ENCODE data around the gene FBXW8. TPM values are rescaled to one million over a fixed set of nuclear protein-coding genes. Genes with fewer than 3 reads are reported as not detected.

The FBXW8 gene
- total RNA-seq, 3 donors from 2014 or later (not counting 1 experiment from before 2014, with no cell fraction given) = 11.5 to 16.0 (median 13.5) TPM

DNA sequence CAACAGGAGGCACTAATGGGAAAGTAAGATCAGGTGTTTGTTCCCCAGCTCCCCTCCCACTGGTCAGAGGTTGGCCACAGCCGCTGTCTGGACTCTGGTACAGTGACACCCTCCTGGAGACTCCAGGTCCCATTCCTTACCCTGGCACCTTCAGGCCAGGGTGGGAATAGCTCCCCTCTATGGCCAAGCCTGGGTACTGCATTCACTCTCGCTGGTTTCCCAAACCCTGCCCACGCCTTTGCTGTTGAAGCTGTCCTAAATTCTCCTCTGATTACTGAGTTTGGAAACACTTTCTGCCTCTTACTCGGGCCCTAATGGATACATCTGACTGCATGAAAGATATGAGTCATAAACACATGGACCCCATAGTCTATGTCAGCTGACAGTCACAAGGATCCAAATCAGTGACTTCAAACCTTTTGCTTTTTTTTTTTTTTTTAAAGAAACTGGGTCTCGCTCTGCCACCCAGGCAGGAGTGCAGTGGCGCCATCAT, 47.4 kb upstream of the FBXW8 start:
- Mint-ChIP-seq H3K27me3 (ENCODE audit: low read depth in 2 of 2) (peaks cover 18 to 28% of the 10 kb centered on the region in 2 donors), H3K36me3 (no peaks in the 10 kb centered on the region), H3K27ac (no peak overlapping the region), H3K9me3 (no peaks in the 10 kb centered on the region), H3K4me1 (no peaks in the 10 kb centered on the region), H3K4me3 (no peak overlapping the region)
- no peak overlapping the region for H3K27ac ChIP-seq (ENCODE audit: low read length)
- intact Hi-C loops (cut with micrococcal nuclease) = no loop called here
- DNase-seq = peak in 1 of 2 donors; percentile 21
- TF ChIP-seq, protein P1, sequence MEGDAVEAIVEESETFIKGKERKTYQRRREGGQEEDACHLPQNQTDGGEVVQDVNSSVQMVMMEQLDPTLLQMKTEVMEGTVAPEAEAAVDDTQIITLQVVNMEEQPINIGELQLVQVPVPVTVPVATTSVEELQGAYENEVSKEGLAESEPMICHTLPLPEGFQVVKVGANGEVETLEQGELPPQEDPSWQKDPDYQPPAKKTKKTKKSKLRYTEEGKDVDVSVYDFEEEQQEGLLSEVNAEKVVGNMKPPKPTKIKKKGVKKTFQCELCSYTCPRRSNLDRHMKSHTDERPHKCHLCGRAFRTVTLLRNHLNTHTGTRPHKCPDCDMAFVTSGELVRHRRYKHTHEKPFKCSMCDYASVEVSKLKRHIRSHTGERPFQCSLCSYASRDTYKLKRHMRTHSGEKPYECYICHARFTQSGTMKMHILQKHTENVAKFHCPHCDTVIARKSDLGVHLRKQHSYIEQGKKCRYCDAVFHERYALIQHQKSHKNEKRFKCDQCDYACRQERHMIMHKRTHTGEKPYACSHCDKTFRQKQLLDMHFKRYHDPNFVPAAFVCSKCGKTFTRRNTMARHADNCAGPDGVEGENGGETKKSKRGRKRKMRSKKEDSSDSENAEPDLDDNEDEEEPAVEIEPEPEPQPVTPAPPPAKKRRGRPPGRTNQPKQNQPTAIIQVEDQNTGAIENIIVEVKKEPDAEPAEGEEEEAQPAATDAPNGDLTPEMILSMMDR (IDR thresholded peaks at IDR 0.05) = peak; percentile 26
- no peak overlapping the region for H3K4me3 ChIP-seq (ENCODE audit: low read length)
- no peaks in the 10 kb centered on the region for H3K4me1 ChIP-seq (ENCODE audit: control insufficient read depth, insufficient read depth, low read length)
- WGBS (ENCODE audit: insufficient coverage) = 52% methylated on average over 6 of the region's 6 CpGs
- no peaks in the 10 kb centered on the region for H3K27me3 ChIP-seq (ENCODE audit: control insufficient read depth, insufficient read depth, low read length)
- H3K9me3 ChIP-seq (ENCODE audit: control insufficient read depth, insufficient read depth, low read length) = no peaks in the 10 kb centered on the region
- ATAC-seq = peak in 1 of 3 donors; percentile 40
- no peaks in the 10 kb centered on the region for H3K36me3 ChIP-seq (ENCODE audit: control insufficient read depth, insufficient read depth, low read length)

DNA sequence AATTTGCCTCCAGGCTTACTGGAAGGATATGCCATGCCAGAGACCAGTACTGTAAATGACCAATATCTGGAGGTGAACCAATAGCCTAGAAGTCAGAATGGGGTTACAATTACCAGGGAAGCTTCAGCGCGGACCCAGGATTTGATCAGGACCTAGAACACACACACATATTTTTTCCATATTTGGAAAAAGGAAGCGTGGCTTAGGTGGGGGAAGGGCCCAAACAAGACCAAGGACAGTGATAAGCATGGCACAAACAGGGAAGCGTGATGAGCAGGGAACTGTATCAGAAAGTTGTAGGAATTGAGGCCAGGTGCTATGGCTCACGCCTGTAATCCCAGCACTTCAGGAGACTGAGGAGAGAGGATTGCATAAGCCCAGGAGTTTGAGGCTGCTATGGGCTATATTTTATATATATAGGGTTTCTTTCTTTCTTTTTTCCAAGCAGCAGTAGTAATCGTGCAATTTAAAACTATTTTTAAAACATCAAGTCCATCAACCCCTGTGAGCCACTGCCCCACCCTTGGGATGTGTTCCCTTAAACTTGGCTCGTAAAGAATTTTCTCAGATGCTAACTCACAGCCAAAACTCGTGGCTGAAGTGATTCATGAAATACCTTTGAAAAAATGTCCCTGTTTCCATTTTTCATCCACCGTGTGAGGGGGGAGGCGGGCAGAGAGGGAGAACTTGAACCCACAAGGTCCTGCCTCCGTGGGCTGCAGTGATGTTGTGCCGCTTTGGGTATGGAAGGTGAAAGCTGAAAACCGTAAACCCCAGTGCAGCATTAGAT, 46.2 kb upstream of the FBXW8 start:
- Mint-ChIP-seq H3K27ac (no peak overlapping the region), H3K27me3 (ENCODE audit: low read depth in 2 of 2) (peaks cover 13 to 19% of the 10 kb centered on the region in 2 donors), H3K9me3 (no peaks in the 10 kb centered on the region), H3K4me3 (no peak overlapping the region), H3K36me3 (no peaks in the 10 kb centered on the region), H3K4me1 (no peaks in the 10 kb centered on the region)
- TF ChIP-seq, protein P1 (IDR thresholded peaks at IDR 0.05) = no peak
- WGBS (ENCODE audit: insufficient coverage) = 89% methylated on average over 13 of the region's 13 CpGs
- Histone ChIP-seq H3K4me1 (ENCODE audit: control insufficient read depth, insufficient read depth, low read length) (no peaks in the 10 kb centered on the region), H3K4me3 (ENCODE audit: low read length) (no peak overlapping the region), H3K36me3 (ENCODE audit: control insufficient read depth, insufficient read depth, low read length) (no peaks in the 10 kb centered on the region), H3K9me3 (ENCODE audit: control insufficient read depth, insufficient read depth, low read length) (no peaks in the 10 kb centered on the region), H3K27ac (ENCODE audit: low read length) (no peak overlapping the region), H3K27me3 (ENCODE audit: control insufficient read depth, insufficient read depth, low read length) (no peaks in the 10 kb centered on the region)
- ATAC-seq (no peak), DNase-seq (no peak)
- intact Hi-C loops (cut with micrococcal nuclease) = no loop called here

DNA sequence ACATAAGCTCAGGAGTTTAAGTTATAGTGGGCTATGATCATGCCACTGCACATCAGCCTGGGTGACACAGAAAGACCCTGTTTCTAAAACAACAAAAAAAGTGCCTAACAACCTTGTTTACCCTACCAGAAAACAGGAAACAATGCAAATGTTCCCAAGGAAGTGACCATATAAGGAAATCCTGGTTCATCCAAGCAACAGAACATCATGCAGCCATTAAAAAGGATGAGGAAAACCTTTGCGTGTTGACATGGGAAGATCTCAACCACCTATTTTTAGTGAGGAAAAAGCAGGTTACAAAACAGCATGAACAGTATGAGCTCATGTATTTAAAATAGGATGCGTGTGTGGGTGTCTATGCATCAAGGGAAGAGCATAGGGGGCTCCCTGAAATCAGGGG, 43.2 kb upstream of the FBXW8 start:
- no peaks in the 10 kb centered on the region for H3K36me3 Mint-ChIP-seq
- Histone ChIP-seq H3K27ac (ENCODE audit: low read length) (no peak overlapping the region), H3K27me3 (ENCODE audit: control insufficient read depth, insufficient read depth, low read length) (no peaks in the 10 kb centered on the region), H3K9me3 (ENCODE audit: control insufficient read depth, insufficient read depth, low read length) (no peaks in the 10 kb centered on the region), H3K4me1 (ENCODE audit: control insufficient read depth, insufficient read depth, low read length) (no peaks in the 10 kb centered on the region), H3K4me3 (ENCODE audit: low read length) (no peak overlapping the region), H3K36me3 (ENCODE audit: control insufficient read depth, insufficient read depth, low read length) (no peaks in the 10 kb centered on the region)
- TF ChIP-seq, protein P1 (IDR thresholded peaks at IDR 0.05) = no peak
- intact Hi-C loops (cut with micrococcal nuclease) = no loop called here
- DNase-seq = no peak
- no peaks in the 10 kb centered on the region for H3K9me3 Mint-ChIP-seq
- no peaks in the 10 kb centered on the region for H3K4me1 Mint-ChIP-seq
- WGBS (ENCODE audit: insufficient coverage) = 90% methylated on average over 2 of the region's 2 CpGs
- no peak overlapping the region for H3K27ac Mint-ChIP-seq
- H3K27me3 Mint-ChIP-seq (ENCODE audit: low read depth in 2 of 2) = peaks cover 1 to 9% of the 10 kb centered on the region in 2 donors
- H3K4me3 Mint-ChIP-seq = no peak overlapping the region
- no peak for ATAC-seq
